HepG2 (cell line): ENCODE data around the gene C22orf31. TPM values are rescaled to one million over a fixed set of nuclear protein-coding genes. Genes with fewer than 3 reads are reported as not detected.

ENCODE experiments used
- ATF1 ChIP-seq: IDR thresholded peaks from 2 replicates; pipeline ENCODE4 v1.6.1; 2016; ENCODE audit warnings: mild to moderate bottlenecking, control low read depth
- EHMT2 ChIP-seq: fragments of 200-600 bp; sonication (generic); IDR thresholded peaks from 2 replicates; pipeline ENCODE4 v1.7.0; 2017; ENCODE audit warnings: antibody characterized with exemption, low read depth, low read length, borderline replicate concordance
- GFI1 ChIP-seq: sonication (generic); formaldehyde crosslinking; IDR thresholded peaks from 2 replicates; pipeline ENCODE4 v1.5.0; 2020; ENCODE audit warnings: missing genetic modification reagents, mild to moderate bottlenecking, borderline replicate concordance
- ISL2 ChIP-seq: sonication (generic); formaldehyde crosslinking; IDR thresholded peaks from 2 replicates; pipeline ENCODE4 v1.5.0; 2020; ENCODE audit warnings: missing genetic modification reagents
- KDM5A ChIP-seq: fragments of 200-600 bp; sonication (generic); IDR thresholded peaks from 2 replicates; pipeline ENCODE4 v1.7.0; 2018; ENCODE audit warnings: antibody characterized with exemption, mild to moderate bottlenecking, low read length, borderline replicate concordance
- MBD4 ChIP-seq: IDR thresholded peaks from 2 replicates; pipeline ENCODE4 v1.6.1; 2012; ENCODE audit warnings: low read length, inconsistent platforms, borderline replicate concordance
- MIER3 ChIP-seq: IDR thresholded peaks from 2 replicates; pipeline ENCODE4 v1.6.1; 2016; ENCODE audit warnings: missing compliant biosample characterization, borderline replicate concordance
- NFATC3 ChIP-seq: sonication (generic); formaldehyde crosslinking; IDR thresholded peaks from 2 replicates; pipeline ENCODE4 v1.5.1; 2020; ENCODE audit warnings: mild to moderate bottlenecking, missing genetic modification reagents
- RAD51 ChIP-seq: fragments of 450-650 bp; IDR thresholded peaks from 2 replicates; pipeline ENCODE4 v1.6.1; 2016; ENCODE audit warnings: borderline replicate concordance
- RBFOX2 ChIP-seq: fragments of 200-400 bp; formaldehyde crosslinking; IDR thresholded peaks from 2 replicates; pipeline ENCODE4 v1.6.1; 2017; ENCODE audit warnings: low read depth, mild to moderate bottlenecking, low read length
- SATB2 ChIP-seq: sonication (generic); formaldehyde crosslinking; IDR thresholded peaks from 2 replicates; pipeline ENCODE4 v1.5.0; 2020; ENCODE audit warnings: missing genetic modification reagents
- SMARCE1 ChIP-seq: fragments of 450-650 bp; IDR thresholded peaks from 2 replicates; pipeline ENCODE4 v1.6.1; 2017; ENCODE audit warnings: borderline replicate concordance
- SSRP1 ChIP-seq: IDR thresholded peaks from 2 replicates; pipeline ENCODE4 v1.6.1; 2016; ENCODE audit warnings: control low read depth
- TEAD3 ChIP-seq: optimal IDR thresholded peaks from 2 replicates; pipeline ENCODE3; 2016; ENCODE audit warnings: borderline replicate concordance
- TGIF2 ChIP-seq: IDR thresholded peaks from 2 replicates; pipeline ENCODE4 v1.6.1; 2016; ENCODE audit warnings: control low read depth, missing compliant biosample characterization
- ZEB1 ChIP-seq: IDR thresholded peaks from 2 replicates; pipeline ENCODE4 v1.6.1; 2012; ENCODE audit warnings: mild to moderate bottlenecking, low read depth, inconsistent platforms; ENCODE audit not compliant: insufficient replicate concordance
- ZIK1 ChIP-seq: sonication (generic); formaldehyde crosslinking; IDR thresholded peaks from 2 replicates; pipeline ENCODE4 v1.5.0; 2020; ENCODE audit warnings: mild to moderate bottlenecking, low read depth, missing genetic modification reagents, borderline replicate concordance
- ZNF225 ChIP-seq: sonication (generic); formaldehyde crosslinking; IDR thresholded peaks from 2 replicates; pipeline ENCODE4 v1.4.0; 2020; ENCODE audit warnings: mild to moderate bottlenecking, missing genetic modification reagents
- ZNF382 ChIP-seq: sonication (generic); formaldehyde crosslinking; IDR thresholded peaks from 2 replicates; pipeline ENCODE4 v1.5.0; 2020; ENCODE audit warnings: missing genetic modification reagents, mild to moderate bottlenecking, borderline replicate concordance
- ZNF550 ChIP-seq: sonication (generic); formaldehyde crosslinking; IDR thresholded peaks from 2 replicates; pipeline ENCODE4 v1.4.0; 2020; ENCODE audit warnings: mild to moderate bottlenecking, missing genetic modification reagents, borderline replicate concordance
- ZNF552 ChIP-seq: sonication (generic); formaldehyde crosslinking; IDR thresholded peaks from 2 replicates; pipeline ENCODE4 v1.9.0; 2022; ENCODE audit warnings: missing genetic modification reagents, mild to moderate bottlenecking, borderline replicate concordance
- ZNF879 ChIP-seq: sonication (generic); formaldehyde crosslinking; IDR thresholded peaks from 2 replicates; pipeline ENCODE4 v1.8.1; 2023; ENCODE audit warnings: missing genetic modification reagents
- ZNF883 ChIP-seq: sonication (generic); formaldehyde crosslinking; IDR thresholded peaks from 2 replicates; pipeline ENCODE4 v1.5.1; 2020; ENCODE audit warnings: mild to moderate bottlenecking, missing genetic modification reagents; ENCODE audit errors: not compliant biosample characterization
- polyA plus RNA-seq, 8 experiments: library from polyadenylated mRNA; depleted of rRNA in 3 of 8; stranded (reverse) in 7 of 8; unstranded in 1 of 8; fragments of >200 nt; fragmentation: Illumina TruSeq in 4 of 8; extraction: Trizol in 4 of 8; gene quantifications; 2 replicates each; pipeline versions ENCODE4 v1.2.1 to v1.2.3, GENCODE V29; 2011 to 2016; ENCODE audit warnings: low read depth in 4 of 8, missing spikeins in 1 of 8, mixed read lengths in 1 of 8; ENCODE audit not compliant: insufficient read depth in 1 of 8
- total RNA-seq, 5 experiments: library from RNA; depleted of rRNA; stranded (reverse); fragments of >200 nt; fragmentation: Illumina TruSeq; extraction: Trizol; gene quantifications; 2 replicates each; pipeline ENCODE4 v1.2.3, GENCODE V29; 2016; ENCODE audit warnings: low read depth in 1 of 5
- TF ChIP-seq, protein P1 (sequence below): sonication (generic); formaldehyde crosslinking; IDR thresholded peaks from 2 replicates; pipeline ENCODE4 v1.4.0; 2020; ENCODE audit warnings: missing genetic modification reagents
- TF ChIP-seq, protein P2 (sequence below): fragments of 450-650 bp; IDR thresholded peaks from 2 replicates; pipeline ENCODE4 v1.6.1; 2016
- TF ChIP-seq, protein P3 (sequence below): IDR thresholded peaks from 2 replicates; pipeline ENCODE4 v1.6.1; 2016; ENCODE audit warnings: missing compliant biosample characterization, missing genetic modification reagents, borderline replicate concordance
- TF ChIP-seq, protein P4 (sequence below): sonication (generic); formaldehyde crosslinking; IDR thresholded peaks from 2 replicates; pipeline ENCODE4 v1.4.0; 2020; ENCODE audit warnings: missing genetic modification reagents, mild to moderate bottlenecking, borderline replicate concordance

The C22orf31 gene
- total and polyA plus RNA-seq, 2 of the 13 experiments (the other 11 are each of a cell fraction or from before 2014, with no cell fraction given), result not detected

DNA sequence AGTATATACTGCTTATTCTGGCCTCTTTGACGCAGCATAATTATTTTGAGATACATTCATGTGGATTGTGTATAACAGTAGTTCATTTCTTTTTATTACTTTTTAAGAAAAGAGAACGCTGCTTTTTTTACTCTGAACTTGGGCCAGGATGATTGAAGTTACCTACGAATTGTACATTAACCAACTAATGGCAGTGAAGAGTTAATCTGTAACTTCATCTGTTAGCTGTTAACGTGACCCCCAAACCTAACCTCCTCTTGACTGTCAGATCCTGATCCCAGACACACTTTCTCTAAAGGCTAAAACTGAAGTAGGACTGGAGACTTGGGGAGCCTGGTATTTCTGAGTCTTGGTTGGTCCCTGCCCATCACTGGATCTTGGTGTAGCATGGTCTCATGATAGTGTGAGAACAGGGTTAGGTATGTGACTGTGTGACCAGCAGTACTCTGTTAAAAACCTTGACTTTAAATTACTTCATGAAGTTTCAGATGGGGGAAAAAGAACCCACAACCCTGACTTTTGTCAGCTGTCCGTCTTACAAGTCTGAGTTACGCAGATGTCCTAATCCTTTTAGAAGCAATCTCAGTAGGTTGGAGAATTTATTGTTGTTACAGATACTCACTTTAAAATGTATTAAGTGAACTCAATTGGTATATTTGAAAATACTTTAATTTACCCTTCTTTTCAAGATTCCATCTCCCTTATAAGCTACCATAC lies 39.4 kb downstream of the C22orf31 start (continued):
- TF ChIP-seq RBFOX2, result peak; percentile 53; the same call in 1 of the 2 replicates
- no peak for TF ChIP-seq ZNF382
- TF ChIP-seq KDM5A, result no peak; the same call in 1 of the 2 replicates
- TF ChIP-seq, protein P1, sequence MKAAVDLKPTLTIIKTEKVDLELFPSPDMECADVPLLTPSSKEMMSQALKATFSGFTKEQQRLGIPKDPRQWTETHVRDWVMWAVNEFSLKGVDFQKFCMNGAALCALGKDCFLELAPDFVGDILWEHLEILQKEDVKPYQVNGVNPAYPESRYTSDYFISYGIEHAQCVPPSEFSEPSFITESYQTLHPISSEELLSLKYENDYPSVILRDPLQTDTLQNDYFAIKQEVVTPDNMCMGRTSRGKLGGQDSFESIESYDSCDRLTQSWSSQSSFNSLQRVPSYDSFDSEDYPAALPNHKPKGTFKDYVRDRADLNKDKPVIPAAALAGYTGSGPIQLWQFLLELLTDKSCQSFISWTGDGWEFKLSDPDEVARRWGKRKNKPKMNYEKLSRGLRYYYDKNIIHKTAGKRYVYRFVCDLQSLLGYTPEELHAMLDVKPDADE (CRISPR knock-in tag), result no peak
- TF ChIP-seq ATF1 (CRISPR knock-in tag), result 0 out of 2 replicates have a peak, but pooled peaks have one; percentile 30
- TF ChIP-seq, protein P2, sequence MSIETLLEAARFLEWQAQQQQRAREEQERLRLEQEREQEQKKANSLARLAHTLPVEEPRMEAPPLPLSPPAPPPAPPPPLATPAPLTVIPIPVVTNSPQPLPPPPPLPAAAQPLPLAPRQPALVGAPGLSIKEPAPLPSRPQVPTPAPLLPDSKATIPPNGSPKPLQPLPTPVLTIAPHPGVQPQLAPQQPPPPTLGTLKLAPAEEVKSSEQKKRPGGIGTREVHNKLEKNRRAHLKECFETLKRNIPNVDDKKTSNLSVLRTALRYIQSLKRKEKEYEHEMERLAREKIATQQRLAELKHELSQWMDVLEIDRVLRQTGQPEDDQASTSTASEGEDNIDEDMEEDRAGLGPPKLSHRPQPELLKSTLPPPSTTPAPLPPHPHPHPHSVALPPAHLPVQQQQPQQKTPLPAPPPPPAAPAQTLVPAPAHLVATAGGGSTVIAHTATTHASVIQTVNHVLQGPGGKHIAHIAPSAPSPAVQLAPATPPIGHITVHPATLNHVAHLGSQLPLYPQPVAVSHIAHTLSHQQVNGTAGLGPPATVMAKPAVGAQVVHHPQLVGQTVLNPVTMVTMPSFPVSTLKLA, result no peak
- no peak for TF ChIP-seq TGIF2 (CRISPR knock-in tag)
- TF ChIP-seq, protein P3, sequence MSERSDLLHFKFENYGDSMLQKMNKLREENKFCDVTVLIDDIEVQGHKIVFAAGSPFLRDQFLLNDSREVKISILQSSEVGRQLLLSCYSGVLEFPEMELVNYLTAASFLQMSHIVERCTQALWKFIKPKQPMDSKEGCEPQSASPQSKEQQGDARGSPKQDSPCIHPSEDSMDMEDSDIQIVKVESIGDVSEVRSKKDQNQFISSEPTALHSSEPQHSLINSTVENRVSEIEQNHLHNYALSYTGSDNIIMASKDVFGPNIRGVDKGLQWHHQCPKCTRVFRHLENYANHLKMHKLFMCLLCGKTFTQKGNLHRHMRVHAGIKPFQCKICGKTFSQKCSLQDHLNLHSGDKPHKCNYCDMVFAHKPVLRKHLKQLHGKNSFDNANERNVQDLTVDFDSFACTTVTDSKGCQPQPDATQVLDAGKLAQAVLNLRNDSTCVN (CRISPR knock-in tag), result no peak
- no peak for TF ChIP-seq ZNF879
- no peak for TF ChIP-seq SSRP1 (CRISPR knock-in tag)
- no peak for TF ChIP-seq RAD51
- TF ChIP-seq MIER3 (CRISPR knock-in tag), result no peak
- no peak for TF ChIP-seq GFI1
- no peak for TF ChIP-seq ZIK1 (CRISPR knock-in tag)
- 0 out of 2 replicates have a peak, but pooled peaks have one; percentile 11 for TF ChIP-seq ISL2
- no peak for TF ChIP-seq ZNF883
- no peak for TF ChIP-seq ZEB1
- TF ChIP-seq ZNF225 (CRISPR knock-in tag), result no peak
- TF ChIP-seq TEAD3 (CRISPR knock-in tag), result no peak
- TF ChIP-seq NFATC3 (CRISPR knock-in tag), result no peak
- TF ChIP-seq EHMT2, result no peak
- TF ChIP-seq MBD4, result no peak
- TF ChIP-seq, protein P4, sequence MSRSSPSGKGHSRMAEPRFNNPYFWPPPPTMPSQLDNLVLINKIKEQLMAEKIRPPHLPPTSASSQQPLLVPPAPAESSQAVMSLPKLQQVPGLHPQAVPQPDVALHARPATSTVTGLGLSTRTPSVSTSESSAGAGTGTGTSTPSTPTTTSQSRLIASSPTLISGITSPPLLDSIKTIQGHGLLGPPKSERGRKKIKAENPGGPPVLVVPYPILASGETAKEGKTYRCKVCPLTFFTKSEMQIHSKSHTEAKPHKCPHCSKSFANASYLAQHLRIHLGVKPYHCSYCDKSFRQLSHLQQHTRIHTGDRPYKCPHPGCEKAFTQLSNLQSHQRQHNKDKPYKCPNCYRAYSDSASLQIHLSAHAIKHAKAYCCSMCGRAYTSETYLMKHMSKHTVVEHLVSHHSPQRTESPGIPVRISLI (CRISPR knock-in tag), result peak; percentile 72; the same call in 1 of the 2 replicates
- TF ChIP-seq SATB2 (CRISPR knock-in tag), result no peak
- no peak for TF ChIP-seq ZNF550 (CRISPR knock-in tag)
- no peak for TF ChIP-seq SMARCE1
- no peak for TF ChIP-seq ZNF552
